ENCODE results near the gene UCK2.

GRCh38 chr1:165958306-165958705, 130.9 kb downstream of the UCK2 start:
- no peak for TF ChIP-seq CTCF (IDR thresholded peaks at IDR 0.05; ENCODE audit: control extremely low read depth in 1 of 3, insufficient read depth in 1 of 3, low read depth in 1 of 3, low read length in 3 of 3)
- no peak for TF ChIP-seq ZNF274 (IDR thresholded peaks at IDR 0.05; ENCODE audit: borderline replicate concordance, extremely low read depth, low read length)
- no peak for TF ChIP-seq POLR2A (IDR thresholded peaks at IDR 0.05; ENCODE audit: control extremely low read depth in 1 of 2, low read depth in 2 of 2, low read length in 2 of 2)
- no peak for TF ChIP-seq MAFK (IDR thresholded peaks at IDR 0.05; ENCODE audit: low read depth, low read length)
- no peak for TF ChIP-seq KDM5A (IDR thresholded peaks at IDR 0.05; ENCODE audit: low read length)
- TF ChIP-seq POLR2AphosphoS5 (IDR thresholded peaks at IDR 0.05; ENCODE audit: low read depth, low read length) = no peak
- TF ChIP-seq EGR1 (IDR thresholded peaks at IDR 0.05; ENCODE audit: borderline replicate concordance, low read depth, low read length) = no peak
- TF ChIP-seq EP300 (IDR thresholded peaks at IDR 0.05; ENCODE audit: borderline replicate concordance in 1 of 2, low read depth in 2 of 2, low read length in 2 of 2) = no peak
- TF ChIP-seq YY1 (IDR thresholded peaks at IDR 0.05; ENCODE audit: low read depth, low read length) = no peak

All from H1 (cell line).